GM15510 (cell line): ENCODE measurements around the gene ARMH3.

Source experiments
- POLR2A ChIP-seq: IDR thresholded peaks from 3 replicates; pipeline ENCODE4 v1.6.1; 2011; ENCODE audit warnings: borderline replicate concordance; ENCODE audit not compliant: insufficient read length; ENCODE audit errors: extremely low read depth

ARMH3 gene, protein sequence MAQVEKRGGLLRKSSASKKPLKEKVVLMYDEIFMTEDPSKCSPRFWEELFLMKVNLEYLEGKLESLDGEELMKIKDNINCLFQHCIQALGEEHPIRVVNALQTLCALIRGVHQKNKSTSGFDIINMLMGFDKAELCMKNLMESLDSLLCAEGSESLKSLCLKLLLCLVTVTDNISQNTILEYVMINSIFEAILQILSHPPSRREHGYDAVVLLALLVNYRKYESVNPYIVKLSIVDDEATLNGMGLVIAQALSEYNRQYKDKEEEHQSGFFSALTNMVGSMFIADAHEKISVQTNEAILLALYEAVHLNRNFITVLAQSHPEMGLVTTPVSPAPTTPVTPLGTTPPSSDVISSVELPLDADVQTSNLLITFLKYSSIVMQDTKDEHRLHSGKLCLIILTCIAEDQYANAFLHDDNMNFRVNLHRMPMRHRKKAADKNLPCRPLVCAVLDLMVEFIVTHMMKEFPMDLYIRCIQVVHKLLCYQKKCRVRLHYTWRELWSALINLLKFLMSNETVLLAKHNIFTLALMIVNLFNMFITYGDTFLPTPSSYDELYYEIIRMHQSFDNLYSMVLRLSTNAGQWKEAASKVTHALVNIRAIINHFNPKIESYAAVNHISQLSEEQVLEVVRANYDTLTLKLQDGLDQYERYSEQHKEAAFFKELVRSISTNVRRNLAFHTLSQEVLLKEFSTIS

DNA sequence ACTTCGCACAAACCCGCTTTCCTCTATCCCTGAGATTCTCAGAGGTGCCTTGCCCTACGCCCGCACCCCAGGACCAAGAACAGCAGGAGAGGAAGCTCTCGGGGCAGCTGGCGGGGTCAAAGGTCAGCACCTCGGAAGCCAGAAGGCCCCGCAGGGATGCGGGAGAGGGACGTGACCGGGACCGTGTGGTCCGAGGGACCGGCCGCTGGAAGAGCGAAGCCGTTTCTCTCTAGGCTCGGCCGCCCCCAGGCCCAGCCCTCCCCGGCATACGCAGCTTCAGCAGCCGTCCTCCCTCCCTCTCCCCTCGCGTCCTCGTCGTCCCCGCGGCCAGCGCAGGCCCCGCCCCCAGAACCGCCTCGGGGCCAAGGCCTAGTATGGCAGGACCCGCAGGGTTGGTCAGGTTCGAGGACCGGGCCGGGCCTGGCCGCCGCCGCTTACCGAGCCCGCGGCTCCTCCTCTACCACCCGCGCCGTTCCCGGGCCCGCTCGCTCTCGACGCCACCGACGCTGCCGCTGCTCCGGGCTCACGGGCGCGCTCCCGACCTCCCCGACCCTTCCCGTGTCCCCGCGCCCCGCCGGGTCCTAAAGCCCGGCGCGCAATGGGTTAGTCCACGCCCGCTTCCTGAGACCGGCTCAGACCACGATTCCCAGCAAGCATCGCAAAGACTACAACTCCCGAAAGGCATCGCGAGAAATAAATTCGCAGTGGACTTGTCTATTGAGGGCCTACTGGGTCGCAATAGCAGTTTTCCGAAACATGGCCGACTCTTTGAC is at the start of gene ARMH3:
ARMH3 (minus strand) TSS at position 527 of the 773 bp plus-strand sequence. CDS start 16,059 bp downstream, outside the sequence.
- TF ChIP-seq POLR2A = peak; percentile 80

DNA sequence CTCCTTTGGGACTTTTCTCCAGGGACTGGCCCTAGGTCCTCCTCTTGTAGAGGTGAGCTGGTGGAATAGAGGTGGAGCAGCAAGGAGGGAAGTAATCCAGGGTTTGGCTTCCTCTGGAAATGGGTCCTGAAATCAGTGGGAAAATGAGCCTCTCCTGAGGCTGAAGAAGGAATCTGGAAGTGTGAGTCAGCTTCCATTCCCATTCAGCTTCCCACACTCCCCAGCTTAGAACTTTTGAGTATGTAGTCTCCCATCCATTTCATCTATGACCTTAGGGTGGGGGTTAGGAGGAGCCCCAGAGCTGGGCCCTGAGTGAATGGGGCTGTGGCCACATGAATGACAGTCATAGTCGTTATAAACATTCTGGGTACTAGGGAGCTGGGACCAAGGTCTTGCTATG is 46.4 kb upstream of the ARMH3 start:
- TF ChIP-seq POLR2A = no peak

DNA sequence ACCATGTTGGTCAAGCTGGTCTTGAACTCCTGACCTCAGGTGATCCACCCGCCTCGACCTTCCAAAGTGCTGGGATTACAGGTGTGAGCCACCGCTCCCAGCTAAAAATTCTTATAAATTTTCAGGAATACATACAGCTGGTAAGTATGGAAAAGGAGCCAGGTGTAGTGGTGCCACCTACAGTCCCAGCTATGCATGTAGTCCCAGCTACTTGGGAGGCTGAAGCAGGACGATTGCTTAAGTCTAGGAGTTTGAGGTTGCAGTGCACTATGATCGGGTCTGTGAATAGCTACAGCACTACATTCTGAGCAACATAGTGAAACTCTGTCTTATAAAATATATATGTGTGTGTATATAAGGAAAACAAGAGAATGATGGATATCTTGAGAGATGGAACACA is 45.2 kb upstream of the ARMH3 start:
- no peak for TF ChIP-seq POLR2A

DNA sequence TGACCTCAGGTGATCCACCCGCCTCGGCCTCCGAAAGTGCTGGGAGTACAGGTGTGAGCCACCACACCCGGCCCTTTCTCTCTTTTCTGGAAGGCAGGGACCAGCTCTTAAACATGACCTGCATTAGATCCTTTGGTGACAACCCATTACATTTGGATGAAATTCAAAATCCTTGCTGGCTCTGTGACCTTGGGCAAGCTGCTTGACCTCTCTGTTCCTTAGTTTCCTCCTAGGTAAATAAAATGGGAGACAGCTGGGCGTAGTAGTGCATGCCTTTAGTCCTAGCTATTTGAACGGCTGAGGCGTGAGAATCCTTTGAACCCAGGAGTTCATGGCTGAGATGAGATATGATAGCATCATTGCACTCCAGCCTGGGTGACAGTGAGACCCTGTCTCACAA is 40.5 kb upstream of the ARMH3 start:
- TF ChIP-seq POLR2A = no peak

DNA sequence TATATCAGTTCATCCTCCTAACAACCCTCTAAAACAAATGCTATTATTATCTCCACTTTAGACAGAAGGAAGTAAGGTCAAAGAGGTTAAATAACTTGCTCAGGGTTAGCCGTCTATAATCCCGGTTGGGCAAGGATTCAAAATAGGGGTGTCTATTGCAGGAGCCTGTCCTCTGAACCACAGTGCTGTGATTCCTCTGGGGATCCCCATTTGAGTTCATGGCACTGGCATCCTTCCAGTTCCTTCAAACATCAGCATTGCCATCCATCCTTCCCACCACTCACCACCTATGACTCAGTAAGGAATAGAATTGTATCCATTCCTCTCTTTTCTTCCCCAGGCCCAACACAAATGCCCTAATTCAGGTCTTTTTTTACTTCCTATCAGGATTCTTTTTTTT is 34.8 kb upstream of the ARMH3 start:
- TF ChIP-seq POLR2A = no peak

DNA sequence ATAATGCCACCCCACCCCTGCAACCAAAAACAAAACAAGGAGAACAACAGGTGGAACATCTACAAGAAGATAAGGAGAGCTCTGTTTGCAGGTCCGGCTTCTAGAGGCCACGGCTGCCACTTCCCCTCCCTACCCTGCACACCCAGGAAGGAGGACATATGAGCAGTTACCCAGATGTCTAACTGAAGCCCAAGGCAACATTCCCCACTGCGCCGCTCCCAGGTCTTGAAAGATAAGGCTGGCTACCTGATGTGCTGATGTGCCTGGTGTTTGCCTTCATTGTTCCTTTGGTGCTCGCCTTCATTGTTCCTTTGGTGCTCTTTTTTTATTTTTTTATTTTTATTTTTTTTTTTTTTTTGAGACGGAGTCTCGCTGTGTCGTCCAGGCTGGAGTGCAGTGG is 30.2 kb upstream of the ARMH3 start:
- no peak for TF ChIP-seq POLR2A

DNA sequence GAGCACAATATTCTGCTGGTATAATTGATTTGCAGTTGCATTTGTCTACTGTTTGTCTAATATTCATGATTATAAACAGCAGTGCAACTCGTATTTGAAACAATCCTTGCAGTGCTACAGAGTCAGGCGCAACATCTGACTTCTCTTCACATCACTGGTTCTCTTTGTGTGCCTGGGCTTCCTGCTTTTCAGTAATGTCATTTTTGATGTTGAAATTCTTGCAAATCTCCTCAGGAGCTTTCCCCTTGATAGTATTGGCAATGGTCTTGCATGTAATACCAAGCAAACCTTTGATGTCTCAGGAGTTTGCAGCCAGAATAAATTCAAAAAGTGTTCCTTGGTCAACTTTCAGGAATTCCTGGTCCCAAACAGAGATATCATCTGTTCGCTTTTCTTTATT is 29.4 kb upstream of the ARMH3 start:
- no peak for TF ChIP-seq POLR2A

DNA sequence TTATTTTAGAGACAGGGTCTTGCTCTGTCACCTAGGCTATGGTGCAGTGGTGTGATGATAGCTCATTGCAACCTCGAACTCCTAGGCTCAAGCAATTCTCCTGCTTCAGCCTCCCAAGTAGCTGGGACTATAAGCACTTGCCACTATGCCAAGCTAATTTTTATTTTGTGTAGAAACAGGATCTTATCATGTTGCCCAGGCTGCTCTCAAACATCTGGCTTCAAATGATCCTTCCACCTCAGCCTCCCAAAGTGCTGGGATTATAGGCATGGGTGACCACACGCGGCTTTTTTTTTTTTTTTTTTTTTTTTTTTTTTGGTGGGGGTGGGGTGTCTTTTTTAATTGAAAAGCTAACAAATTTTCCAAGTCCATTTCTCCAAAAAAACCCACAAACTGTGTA is 27.6 kb upstream of the ARMH3 start:
- no peak for TF ChIP-seq POLR2A

DNA sequence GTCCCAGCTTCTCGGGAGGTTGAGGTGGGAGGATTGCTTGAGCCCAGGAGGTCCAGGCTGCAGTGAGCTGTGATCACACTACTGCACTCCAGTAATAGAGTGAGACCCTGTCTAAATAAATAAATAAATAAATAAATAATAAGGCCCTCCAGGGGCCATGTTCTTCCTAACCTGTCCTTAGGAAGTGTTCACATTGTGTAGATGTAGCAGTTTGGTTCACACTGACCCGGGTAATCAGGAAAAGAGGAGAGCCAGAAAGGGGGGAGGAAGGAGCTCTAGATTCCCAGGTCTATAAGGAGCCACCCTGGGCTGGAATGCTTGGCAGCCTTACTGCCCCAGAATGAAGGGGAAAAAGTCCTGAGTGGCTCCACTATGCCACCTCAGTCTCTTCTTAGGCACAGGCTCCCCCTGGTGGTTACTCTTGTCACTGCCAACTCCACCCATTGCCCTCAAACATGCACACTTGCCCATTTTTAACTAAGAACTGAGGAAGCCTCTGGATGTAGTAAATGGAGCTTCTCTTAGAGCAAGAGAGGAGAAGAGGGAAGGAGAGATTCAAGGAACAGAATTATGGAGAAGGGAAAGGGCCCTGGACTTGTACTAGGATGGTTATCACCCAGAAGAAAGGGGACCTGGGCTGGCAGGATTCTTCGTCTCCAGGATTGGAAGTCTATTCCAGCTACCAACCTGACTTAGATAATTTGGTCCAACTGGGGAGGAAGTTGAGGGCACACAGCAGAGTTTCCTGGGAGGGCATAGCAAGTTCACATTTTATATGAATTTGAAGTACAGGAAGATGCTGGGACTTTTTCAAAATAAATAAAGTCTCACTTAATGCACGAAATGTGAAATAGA is 16.9 kb upstream of the ARMH3 start:
- no peak for TF ChIP-seq POLR2A

DNA sequence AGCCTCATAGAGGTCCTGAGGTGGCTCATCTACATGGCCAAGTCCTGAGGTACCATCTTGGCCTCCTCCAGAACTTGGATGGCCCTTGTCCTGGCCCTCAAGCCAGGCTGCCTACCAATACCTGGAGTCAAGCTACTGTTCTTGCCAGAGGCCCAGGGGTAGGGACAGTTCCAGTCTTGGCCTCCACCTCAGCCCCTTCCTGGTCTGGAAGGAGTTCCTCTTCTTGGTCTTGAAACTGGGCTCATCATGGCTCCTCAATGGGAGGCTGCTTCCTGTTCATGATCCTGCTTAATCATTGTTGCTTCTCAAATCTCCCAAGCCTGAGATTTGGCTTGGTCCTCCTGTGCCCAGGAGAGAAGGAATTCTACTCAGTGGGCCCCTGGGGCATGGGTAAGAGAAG is 13.1 kb upstream of the ARMH3 start:
- no peak for TF ChIP-seq POLR2A

DNA sequence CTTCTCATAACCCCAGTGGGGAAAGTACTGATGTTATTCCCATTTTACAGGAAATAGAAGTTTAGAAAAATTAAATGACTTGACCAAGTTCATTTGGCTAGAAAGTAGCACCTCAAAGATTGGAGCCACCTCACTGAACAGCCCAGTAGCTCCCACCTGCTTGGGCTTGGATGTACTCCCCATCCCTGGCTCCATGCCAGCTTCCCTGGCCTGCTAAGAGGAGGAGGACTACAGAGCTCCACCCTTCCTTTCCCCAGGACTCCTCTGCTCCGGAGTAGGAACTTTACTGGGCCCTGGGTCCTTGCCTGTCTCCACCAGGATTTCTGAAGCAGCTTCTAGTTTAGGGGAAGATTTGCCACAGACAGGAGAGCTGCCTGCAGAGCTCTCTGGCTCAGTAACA is 12.2 kb upstream of the ARMH3 start:
- no peak for TF ChIP-seq POLR2A

DNA sequence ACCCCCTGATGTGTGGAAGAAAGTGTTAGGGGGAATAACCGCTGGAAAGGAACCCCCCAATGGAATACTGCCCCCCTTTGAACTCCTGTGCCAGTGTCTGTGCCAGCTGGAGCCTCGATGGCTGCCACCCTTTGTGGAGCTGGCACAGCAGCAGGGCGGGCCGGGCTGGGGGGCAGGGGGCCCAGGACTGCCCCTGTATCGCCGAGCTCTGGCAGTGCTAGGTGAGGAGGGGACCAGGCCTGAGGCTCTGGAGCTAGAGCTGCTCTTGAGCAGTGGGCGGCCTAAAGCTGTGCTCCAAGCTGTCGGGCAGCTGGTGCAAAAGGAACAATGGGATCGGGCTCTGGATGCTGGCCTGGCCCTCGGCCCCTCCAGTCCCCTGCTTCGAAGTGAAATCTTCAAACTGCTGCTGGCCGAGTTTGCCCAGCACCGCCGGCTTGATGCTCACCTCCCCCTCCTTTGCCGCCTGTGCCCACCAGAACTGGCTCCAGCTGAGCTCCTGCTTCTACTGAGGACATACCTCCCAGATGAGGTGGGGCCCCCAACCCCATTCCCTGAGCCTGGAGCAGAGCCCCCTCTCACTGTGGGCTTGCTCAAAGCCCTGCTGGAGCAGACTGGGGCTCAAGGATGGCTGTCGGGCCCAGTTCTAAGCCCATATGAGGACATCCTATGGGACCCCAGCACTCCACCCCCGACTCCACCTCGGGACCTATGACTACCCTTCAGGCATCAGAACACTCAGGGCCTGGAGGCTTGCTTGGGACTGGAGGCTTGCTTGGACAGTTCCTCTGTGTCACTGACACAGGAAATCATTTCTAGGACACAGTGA is 11.3 kb upstream of the ARMH3 start:
- no peak for TF ChIP-seq POLR2A

DNA sequence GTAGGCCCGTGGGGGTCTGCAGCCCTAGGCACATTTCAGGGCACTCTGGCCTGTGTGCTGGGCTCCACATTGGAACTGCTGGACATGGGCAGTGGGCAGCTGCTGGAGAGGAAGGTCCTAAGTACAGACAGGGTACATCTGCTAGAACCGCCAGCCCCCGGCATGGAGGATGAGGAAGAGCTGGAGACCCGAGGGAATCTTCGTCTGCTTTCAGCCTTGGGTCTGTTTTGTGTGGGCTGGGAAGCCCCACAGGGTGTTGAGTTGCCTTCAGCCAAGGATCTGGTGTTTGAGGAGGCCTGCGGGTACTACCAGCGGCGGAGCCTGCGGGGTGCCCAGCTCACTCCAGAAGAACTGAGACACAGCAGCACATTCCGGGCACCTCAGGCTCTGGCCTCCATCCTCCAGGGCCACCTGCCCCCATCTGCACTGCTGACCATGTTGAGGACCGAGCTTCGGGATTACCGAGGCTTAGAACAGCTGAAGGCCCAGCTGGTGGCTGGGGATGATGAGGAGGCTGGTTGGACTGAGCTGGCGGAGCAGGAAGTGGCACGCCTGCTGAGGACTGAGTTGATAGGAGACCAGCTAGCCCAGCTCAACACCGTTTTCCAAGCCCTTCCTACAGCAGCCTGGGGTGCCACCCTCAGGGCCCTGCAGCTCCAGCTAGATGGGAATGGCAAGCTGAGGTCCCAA is 10.6 kb upstream of the ARMH3 start:
- TF ChIP-seq POLR2A = no peak

DNA sequence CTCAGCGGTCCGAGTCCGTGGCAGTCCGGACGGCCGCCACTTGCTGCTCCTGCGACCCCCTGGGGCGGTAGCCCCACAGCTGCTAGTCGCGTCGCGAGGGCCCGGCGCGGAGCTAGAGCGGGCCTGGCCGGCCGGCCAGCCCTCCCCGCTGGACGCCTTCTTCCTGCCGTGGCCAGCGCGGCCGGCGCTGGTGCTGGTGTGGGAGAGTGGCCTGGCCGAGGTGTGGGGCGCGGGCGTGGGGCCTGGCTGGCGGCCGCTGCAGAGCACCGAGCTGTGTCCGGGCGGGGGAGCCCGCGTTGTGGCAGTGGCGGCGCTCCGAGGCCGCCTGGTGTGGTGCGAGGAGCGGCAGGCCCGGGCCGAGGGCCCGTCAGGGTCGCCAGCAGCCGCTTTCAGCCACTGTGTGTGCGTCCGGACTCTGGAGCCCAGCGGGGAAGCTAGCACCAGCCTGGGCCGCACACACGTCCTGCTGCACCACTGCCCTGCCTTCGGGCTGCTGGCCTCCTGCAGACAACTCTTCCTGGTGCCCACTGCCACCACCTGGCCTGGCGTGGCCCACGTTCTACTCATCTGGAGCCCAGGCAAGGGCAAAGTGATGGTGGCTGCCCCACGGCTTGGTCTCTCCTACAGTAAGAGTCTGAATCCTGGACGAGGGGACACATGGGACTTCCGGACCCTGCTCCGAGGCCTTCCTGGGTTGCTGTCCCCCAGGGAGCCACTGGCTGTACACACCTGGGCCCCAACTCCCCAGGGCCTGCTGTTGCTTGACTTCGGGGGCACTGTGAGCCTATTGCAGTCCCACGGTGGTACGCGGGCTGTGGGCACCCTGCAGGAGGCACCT is 9.8 kb upstream of the ARMH3 start:
- no peak for TF ChIP-seq POLR2A
